Measurements from ENCODE around the gene ARFGEF2. TPM values are rescaled to one million over a fixed set of nuclear protein-coding genes. Genes with fewer than 3 reads are reported as not detected.
A peak's percentile ranks its signal among the peaks of the same experiment; 100 is the strongest.

The ARFGEF2 gene
- total RNA-seq, 1 donor from 2014 or later: 36.1 TPM

- FAIRE-seq (no peak), DNase-seq (ENCODE audit: low read depth) (peak; percentile 20)
- Histone ChIP-seq H3K4me3 (ENCODE audit: low read depth, low read length) (no peak overlapping the region), H3K27me3 (ENCODE audit: control insufficient read depth, insufficient read depth, low read length) (no peaks in the 10 kb centered on the region), H3K36me3 (ENCODE audit: control insufficient read depth, insufficient read depth, low read length) (no peaks in the 10 kb centered on the region)
- no peak for TF ChIP-seq CTCF (IDR thresholded peaks at IDR 0.05; ENCODE audit: insufficient read depth, low read length, severe bottlenecking)
These were observed 41.8 kb upstream of the ARFGEF2 start for GRCh38 chr20:48879612-48880245.

- DNase-seq (ENCODE audit: low read depth) (no peak), FAIRE-seq (no peak)
- TF ChIP-seq CTCF (IDR thresholded peaks at IDR 0.05; ENCODE audit: insufficient read depth, low read length, severe bottlenecking): no peak
- H3K4me3 ChIP-seq (ENCODE audit: low read depth, low read length): no peak overlapping the region
- no peaks in the 10 kb centered on the region for H3K27me3 ChIP-seq (ENCODE audit: control insufficient read depth, insufficient read depth, low read length)
- H3K36me3 ChIP-seq (ENCODE audit: control insufficient read depth, insufficient read depth, low read length): no peaks in the 10 kb centered on the region
These were observed 41.2 kb upstream of the ARFGEF2 start for GRCh38 chr20:48880331-48880730.

- no peak for DNase-seq (ENCODE audit: low read depth)
- no peak for TF ChIP-seq CTCF (IDR thresholded peaks at IDR 0.05; ENCODE audit: insufficient read depth, low read length, severe bottlenecking)
- H3K36me3 ChIP-seq (ENCODE audit: control insufficient read depth, insufficient read depth, low read length): no peaks in the 10 kb centered on the region
- no peak for FAIRE-seq
- H3K27me3 ChIP-seq (ENCODE audit: control insufficient read depth, insufficient read depth, low read length): no peaks in the 10 kb centered on the region
- H3K4me3 ChIP-seq (ENCODE audit: low read depth, low read length): no peak overlapping the region
These were observed 40.4 kb upstream of the ARFGEF2 start for GRCh38 chr20:48880981-48881657.

- Histone ChIP-seq H3K4me3 (ENCODE audit: low read depth, low read length) (no peak overlapping the region), H3K36me3 (ENCODE audit: control insufficient read depth, insufficient read depth, low read length) (no peaks in the 10 kb centered on the region), H3K27me3 (ENCODE audit: control insufficient read depth, insufficient read depth, low read length) (no peaks in the 10 kb centered on the region)
- DNase-seq (ENCODE audit: low read depth) (no peak), FAIRE-seq (no peak)
- TF ChIP-seq CTCF (IDR thresholded peaks at IDR 0.05; ENCODE audit: insufficient read depth, low read length, severe bottlenecking): no peak
These were observed 36.3 kb upstream of the ARFGEF2 start for GRCh38 chr20:48885237-48885636.

- no peaks in the 10 kb centered on the region for H3K27me3 ChIP-seq (ENCODE audit: control insufficient read depth, insufficient read depth, low read length)
- H3K4me3 ChIP-seq (ENCODE audit: low read depth, low read length): no peak overlapping the region
- H3K36me3 ChIP-seq (ENCODE audit: control insufficient read depth, insufficient read depth, low read length): no peaks in the 10 kb centered on the region
- no peak for DNase-seq (ENCODE audit: low read depth)
- FAIRE-seq: no peak
- no peak for TF ChIP-seq CTCF (IDR thresholded peaks at IDR 0.05; ENCODE audit: insufficient read depth, low read length, severe bottlenecking)
These were observed 35.3 kb upstream of the ARFGEF2 start for GRCh38 chr20:48886194-48886593.

All from bronchial epithelial cell (primary cell).